CD14-positive monocyte (primary cell): ENCODE measurements around the gene HOXD11. TPM values are rescaled to one million over a fixed set of nuclear protein-coding genes. Genes with fewer than 3 reads are reported as not detected.
A peak's percentile ranks its signal among the peaks of the same experiment; 100 is the strongest.

Experiments used
- DNase-seq, 3 donors: peaks; one replicate each; pipeline ENCODE4 v3.0.0-alpha.2; 2011 to 2022
- H2AFZ ChIP-seq: 2 replicates; pipeline ENCODE4 v1.6.0; 2012; ENCODE audit warnings: mild to moderate bottlenecking, low read depth, low read length, inconsistent platforms; ENCODE audit not compliant: insufficient read depth, poor library complexity, severe bottlenecking
- H3K27ac ChIP-seq, 2 donors: 1 replicate in 1 of 2; 2 replicates in 1 of 2; pipeline ENCODE4 v1.5.1; 2012 to 2013; ENCODE audit warnings: low read length in 2 of 2, control low read depth in 1 of 2, inconsistent platforms in 1 of 2, low read depth in 1 of 2, mild to moderate bottlenecking in 1 of 2
- H3K27me3 ChIP-seq, 2 donors: one replicate each; pipeline versions ENCODE4 v1.6.0 to v1.6.1; 2011 to 2013; ENCODE audit warnings: low read length in 2 of 2; ENCODE audit not compliant: control insufficient read depth in 2 of 2, insufficient read depth in 2 of 2
- H3K36me3 ChIP-seq, 2 donors: replicated peaks in 1 of 2; 1 replicate in 1 of 2; 2 replicates in 1 of 2; pipeline versions ENCODE4 v1.5.1 to v1.6.1; 2012 to 2013; ENCODE audit warnings: low read length in 2 of 2, control low read depth in 1 of 2, inconsistent platforms in 1 of 2, mild to moderate bottlenecking in 1 of 2; ENCODE audit not compliant: insufficient read depth in 2 of 2, control insufficient read depth in 1 of 2
- H3K4me1 ChIP-seq, 2 donors: 1 replicate in 1 of 2; 2 replicates in 1 of 2; pipeline versions ENCODE4 v1.5.1 to v1.6.1; 2012 to 2013; ENCODE audit warnings: low read length in 2 of 2, control low read depth in 1 of 2, inconsistent platforms in 1 of 2, mild to moderate bottlenecking in 1 of 2, moderate library complexity in 1 of 2; ENCODE audit not compliant: insufficient read depth in 2 of 2, control insufficient read depth in 1 of 2
- H3K4me2 ChIP-seq: replicated peaks from 2 replicates; pipeline ENCODE3; 2012; ENCODE audit warnings: low read length, moderate library complexity, mild to moderate bottlenecking; ENCODE audit not compliant: poor library complexity, severe bottlenecking; ENCODE audit errors: extremely low read depth
- H3K4me3 ChIP-seq, 3 experiments: fragments of 200-600 bp in 1 of 3; sonication (generic) in 1 of 3; replicated peaks in 1 of 3; 1 replicate in 2 of 3; 2 replicates in 1 of 3; pipeline ENCODE4 v1.5.1; 2011 to 2013; ENCODE audit warnings: low read length in 3 of 3, mild to moderate bottlenecking in 3 of 3, control low read depth in 2 of 3, low read depth in 2 of 3, inconsistent platforms in 1 of 3, moderate library complexity in 1 of 3
- H3K79me2 ChIP-seq: 2 replicates; pipeline ENCODE4 v1.6.0; 2012; ENCODE audit warnings: mild to moderate bottlenecking, control low read depth, inconsistent platforms, low read length, moderate library complexity; ENCODE audit not compliant: insufficient read depth
- H3K9ac ChIP-seq: 2 replicates; pipeline ENCODE4 v1.6.0; 2017; ENCODE audit warnings: low read length, mild to moderate bottlenecking; ENCODE audit not compliant: insufficient read depth, poor library complexity, severe bottlenecking
- H3K9me3 ChIP-seq, 2 donors: replicated peaks in 1 of 2; 1 replicate in 1 of 2; 2 replicates in 1 of 2; pipeline versions ENCODE4 v1.5.1 to v1.6.1; 2012 to 2013; ENCODE audit warnings: low read length in 2 of 2, control low read depth in 1 of 2; ENCODE audit not compliant: control insufficient read depth in 1 of 2, insufficient read depth in 1 of 2
- H4K20me1 ChIP-seq: 2 replicates; pipeline ENCODE4 v1.6.0; 2012; ENCODE audit warnings: mild to moderate bottlenecking, low read length, control low read depth, moderate library complexity; ENCODE audit not compliant: insufficient read depth
- H3K27ac Mint-ChIP-seq, 7 donors: one replicate each; pipeline ENCODE4 v1.8.0; 2020; ENCODE audit warnings: mild to moderate bottlenecking in 7 of 7, mixed read lengths in 7 of 7, moderate library complexity in 6 of 7, inconsistent platforms in 2 of 7
- H3K27me3 Mint-ChIP-seq, 3 donors: one replicate each; pipeline ENCODE4 v1.8.0; 2021 to 2022; ENCODE audit warnings: low read depth in 3 of 3, mild to moderate bottlenecking in 3 of 3, mixed read lengths in 3 of 3, moderate library complexity in 3 of 3, inconsistent platforms in 1 of 3
- H3K36me3 Mint-ChIP-seq, 2 donors: one replicate each; pipeline ENCODE4 v1.8.0; 2020; ENCODE audit warnings: mixed read lengths in 2 of 2, inconsistent platforms in 1 of 2, mild to moderate bottlenecking in 1 of 2
- H3K4me1 Mint-ChIP-seq: one replicate; pipeline ENCODE4 v1.8.0; 2020; ENCODE audit warnings: mild to moderate bottlenecking, mixed read lengths
- H3K4me3 Mint-ChIP-seq, 2 donors: one replicate each; pipeline ENCODE4 v1.8.0; 2020; ENCODE audit warnings: mild to moderate bottlenecking in 2 of 2, mixed read lengths in 2 of 2, moderate library complexity in 1 of 2
- H3K9me3 Mint-ChIP-seq, 7 donors: one replicate each; pipeline ENCODE4 v1.8.0; 2020 to 2022; ENCODE audit warnings: mixed read lengths in 7 of 7, mild to moderate bottlenecking in 6 of 7, moderate library complexity in 6 of 7, inconsistent platforms in 2 of 7
- CTCF ChIP-seq: fragments of 200-600 bp; IDR thresholded peaks from one replicate; pipeline ENCODE4 v1.8.0; 2022; ENCODE audit warnings: antibody characterized with exemption, mild to moderate bottlenecking
- WGBS: methylation state at CpG from one replicate; pipeline ENCODE4 v1.1.5; 2013; ENCODE audit warnings: missing lambda C conversion rate; ENCODE audit not compliant: insufficient coverage; 5-methylcytosine and 5-hydroxymethylcytosine counted together
- intact Hi-C, 2 donors: fragments of 100-400 bp; cut with micrococcal nuclease; formaldehyde crosslinking; loops; one replicate each; pipeline versions ENCODE4 v1.15.0 to v1.15.1; 2023
- polyA plus RNA-seq, 3 donors: library from polyadenylated mRNA; depleted of rRNA in 1 of 3; unstranded in 2 of 3; stranded (reverse) in 1 of 3; fragments of 300-500 nt in 2 of 3; fragments of >200 nt in 1 of 3; fragmentation: Illumina TruSeq in 2 of 3; gene quantifications; 1 replicate in 2 of 3; 2 replicates in 1 of 3; pipeline ENCODE4 v1.2.3, GENCODE V29; 2012 to 2021

Gene HOXD11
- polyA plus RNA-seq, 3 donors = not detected

GRCh38 chr2:176146101-176146500, 39.0 kb downstream of the HOXD11 start:
- H3K36me3 Mint-ChIP-seq = peaks cover 0 to 3% of the 10 kb centered on the region in 2 donors
- no peak overlapping the region for H2AFZ ChIP-seq
- no peaks in the 10 kb centered on the region for H3K4me1 ChIP-seq
- H3K4me2 ChIP-seq = no peak overlapping the region
- H3K27me3 ChIP-seq = peaks cover 91 to 96% of the 10 kb centered on the region in 2 donors
- no peak for DNase-seq
- H3K4me3 Mint-ChIP-seq = peak overlapping the region in 1 of 2 donors; percentile 74
- H3K27ac Mint-ChIP-seq = no peak overlapping the region
- H3K27me3 Mint-ChIP-seq = peaks cover 95 to 100% (median 96%) of the 10 kb centered on the region in 3 donors
- H3K9me3 Mint-ChIP-seq = peaks cover 0 to 23% (median 10%) of the 10 kb centered on the region in 7 donors
- no peak overlapping the region for H3K4me3 ChIP-seq
- H3K4me1 Mint-ChIP-seq = peaks cover under 1% of the 10 kb centered on the region
- peaks cover 0 to 51% of the 10 kb centered on the region in 2 donors for H3K9me3 ChIP-seq
- intact Hi-C loops = no loop called here
- no peak overlapping the region for H3K27ac ChIP-seq
- WGBS = no CpG with 5 or more reads among the region's 6 CpGs
- TF ChIP-seq CTCF = no peak
- H3K9ac ChIP-seq = no peak overlapping the region
- H3K36me3 ChIP-seq = no peaks in the 10 kb centered on the region
- no peaks in the 10 kb centered on the region for H4K20me1 ChIP-seq
- no peaks in the 10 kb centered on the region for H3K79me2 ChIP-seq

- peaks cover 0 to 56% of the 10 kb centered on the region in 2 donors for H3K9me3 ChIP-seq
- no peaks in the 10 kb centered on the region for H3K4me1 ChIP-seq
- H3K79me2 ChIP-seq = no peaks in the 10 kb centered on the region
- intact Hi-C loops = no loop called here
- H3K4me3 ChIP-seq = no peak overlapping the region
- Mint-ChIP-seq H3K27me3 (peaks cover 95 to 100% (median 95%) of the 10 kb centered on the region in 3 donors), H3K27ac (no peak overlapping the region), H3K4me3 (peak overlapping the region in 1 of 2 donors; percentile 74), H3K9me3 (peaks cover 0 to 27% (median 9%) of the 10 kb centered on the region in 7 donors), H3K4me1 (peaks cover 2% of the 10 kb centered on the region), H3K36me3 (peaks cover 2 to 3% of the 10 kb centered on the region in 2 donors)
- no peak overlapping the region for H3K9ac ChIP-seq
- TF ChIP-seq CTCF = no peak
- peaks cover 91 to 96% of the 10 kb centered on the region in 2 donors for H3K27me3 ChIP-seq
- H3K36me3 ChIP-seq = no peaks in the 10 kb centered on the region
- no peak overlapping the region for H3K27ac ChIP-seq
- no peak overlapping the region for H2AFZ ChIP-seq
- H3K4me2 ChIP-seq = no peak overlapping the region
- no peak for DNase-seq
- no peaks in the 10 kb centered on the region for H4K20me1 ChIP-seq
These were observed 39.6 kb downstream of the HOXD11 start for GRCh38 chr2:176146645-176147044.
